ENCODE results near the gene RBCK1. TPM values are rescaled to one million over a fixed set of nuclear protein-coding genes. Genes with fewer than 3 reads are reported as not detected.

Gene RBCK1
- polyA plus RNA-seq, 1 donor from 2014 or later = 38.4 TPM

DNA sequence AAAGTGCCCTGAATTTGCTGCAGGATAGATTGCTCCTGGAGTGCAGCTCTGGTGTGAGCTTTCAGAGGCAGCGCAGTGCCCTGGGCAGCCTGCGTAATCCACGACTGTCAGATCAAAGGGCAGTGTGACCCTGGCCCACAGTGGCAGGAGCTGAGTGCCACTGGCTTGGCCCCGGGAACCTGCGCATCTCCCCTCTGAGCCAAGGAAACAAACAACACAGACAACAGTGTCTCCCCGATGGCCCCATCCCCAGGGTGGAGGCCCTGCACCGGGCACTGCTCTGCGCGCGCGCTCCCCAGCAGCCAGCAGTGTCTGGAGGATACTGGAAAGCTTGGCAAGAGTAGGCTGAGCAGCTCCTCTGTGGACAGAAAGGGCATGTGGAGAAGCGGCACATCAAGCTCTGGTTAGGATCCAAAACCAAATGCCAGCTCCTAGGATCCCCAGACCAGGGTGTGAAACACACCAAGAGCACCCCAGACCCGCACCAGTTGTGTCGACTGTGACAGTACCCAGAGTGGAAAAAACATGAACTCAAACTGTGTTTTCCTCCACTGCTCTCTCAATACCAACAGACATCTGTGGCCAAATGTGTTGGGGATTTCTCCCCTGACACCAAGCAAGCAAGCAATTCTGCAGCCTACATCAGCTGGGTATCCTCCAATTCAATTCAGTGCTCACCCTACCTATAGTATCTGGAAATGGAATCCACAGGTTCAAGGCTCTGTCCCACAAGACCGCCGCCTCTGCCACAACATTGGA, 26.7 kb downstream of the RBCK1 start:
- H3K27me3 ChIP-seq (ENCODE audit: insufficient read depth, low read depth, low read length) = no peaks in the 10 kb centered on the region
- H4K20me1 ChIP-seq (ENCODE audit: insufficient read depth) = no peaks in the 10 kb centered on the region
- H3K9me2 ChIP-seq (ENCODE audit: insufficient read depth, low read length) = no peaks in the 10 kb centered on the region
- H3K79me2 ChIP-seq (replicated peaks; ENCODE audit: insufficient read depth, low read length) = no peaks in the 10 kb centered on the region
- peaks cover 12% of the 10 kb centered on the region for H3K36me3 ChIP-seq (ENCODE audit: insufficient read depth, low read length)
- TF ChIP-seq RAD21 (conservative IDR thresholded peaks at IDR 0.05) = no peak
- TF ChIP-seq EZH2 (IDR thresholded peaks at IDR 0.05; ENCODE audit: borderline replicate concordance, insufficient read depth, low read length, poor library complexity, severe bottlenecking) = no peak
- TF ChIP-seq, protein P1, sequence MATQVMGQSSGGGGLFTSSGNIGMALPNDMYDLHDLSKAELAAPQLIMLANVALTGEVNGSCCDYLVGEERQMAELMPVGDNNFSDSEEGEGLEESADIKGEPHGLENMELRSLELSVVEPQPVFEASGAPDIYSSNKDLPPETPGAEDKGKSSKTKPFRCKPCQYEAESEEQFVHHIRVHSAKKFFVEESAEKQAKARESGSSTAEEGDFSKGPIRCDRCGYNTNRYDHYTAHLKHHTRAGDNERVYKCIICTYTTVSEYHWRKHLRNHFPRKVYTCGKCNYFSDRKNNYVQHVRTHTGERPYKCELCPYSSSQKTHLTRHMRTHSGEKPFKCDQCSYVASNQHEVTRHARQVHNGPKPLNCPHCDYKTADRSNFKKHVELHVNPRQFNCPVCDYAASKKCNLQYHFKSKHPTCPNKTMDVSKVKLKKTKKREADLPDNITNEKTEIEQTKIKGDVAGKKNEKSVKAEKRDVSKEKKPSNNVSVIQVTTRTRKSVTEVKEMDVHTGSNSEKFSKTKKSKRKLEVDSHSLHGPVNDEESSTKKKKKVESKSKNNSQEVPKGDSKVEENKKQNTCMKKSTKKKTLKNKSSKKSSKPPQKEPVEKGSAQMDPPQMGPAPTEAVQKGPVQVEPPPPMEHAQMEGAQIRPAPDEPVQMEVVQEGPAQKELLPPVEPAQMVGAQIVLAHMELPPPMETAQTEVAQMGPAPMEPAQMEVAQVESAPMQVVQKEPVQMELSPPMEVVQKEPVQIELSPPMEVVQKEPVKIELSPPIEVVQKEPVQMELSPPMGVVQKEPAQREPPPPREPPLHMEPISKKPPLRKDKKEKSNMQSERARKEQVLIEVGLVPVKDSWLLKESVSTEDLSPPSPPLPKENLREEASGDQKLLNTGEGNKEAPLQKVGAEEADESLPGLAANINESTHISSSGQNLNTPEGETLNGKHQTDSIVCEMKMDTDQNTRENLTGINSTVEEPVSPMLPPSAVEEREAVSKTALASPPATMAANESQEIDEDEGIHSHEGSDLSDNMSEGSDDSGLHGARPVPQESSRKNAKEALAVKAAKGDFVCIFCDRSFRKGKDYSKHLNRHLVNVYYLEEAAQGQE (IDR thresholded peaks at IDR 0.05; ENCODE audit: borderline replicate concordance) = no peak
- TF ChIP-seq SMC3 (conservative IDR thresholded peaks at IDR 0.05; ENCODE audit: poor library complexity) = no peak
- TF ChIP-seq TAF1 (IDR thresholded peaks at IDR 0.05; ENCODE audit: low read depth) = no peak
- no peak for TF ChIP-seq MXI1 (conservative IDR thresholded peaks at IDR 0.05; ENCODE audit: poor library complexity, severe bottlenecking)
- TF ChIP-seq EP300 (conservative IDR thresholded peaks at IDR 0.05; ENCODE audit: poor library complexity, severe bottlenecking) = no peak
- TF ChIP-seq, protein P2, sequence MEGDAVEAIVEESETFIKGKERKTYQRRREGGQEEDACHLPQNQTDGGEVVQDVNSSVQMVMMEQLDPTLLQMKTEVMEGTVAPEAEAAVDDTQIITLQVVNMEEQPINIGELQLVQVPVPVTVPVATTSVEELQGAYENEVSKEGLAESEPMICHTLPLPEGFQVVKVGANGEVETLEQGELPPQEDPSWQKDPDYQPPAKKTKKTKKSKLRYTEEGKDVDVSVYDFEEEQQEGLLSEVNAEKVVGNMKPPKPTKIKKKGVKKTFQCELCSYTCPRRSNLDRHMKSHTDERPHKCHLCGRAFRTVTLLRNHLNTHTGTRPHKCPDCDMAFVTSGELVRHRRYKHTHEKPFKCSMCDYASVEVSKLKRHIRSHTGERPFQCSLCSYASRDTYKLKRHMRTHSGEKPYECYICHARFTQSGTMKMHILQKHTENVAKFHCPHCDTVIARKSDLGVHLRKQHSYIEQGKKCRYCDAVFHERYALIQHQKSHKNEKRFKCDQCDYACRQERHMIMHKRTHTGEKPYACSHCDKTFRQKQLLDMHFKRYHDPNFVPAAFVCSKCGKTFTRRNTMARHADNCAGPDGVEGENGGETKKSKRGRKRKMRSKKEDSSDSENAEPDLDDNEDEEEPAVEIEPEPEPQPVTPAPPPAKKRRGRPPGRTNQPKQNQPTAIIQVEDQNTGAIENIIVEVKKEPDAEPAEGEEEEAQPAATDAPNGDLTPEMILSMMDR (IDR thresholded peaks at IDR 0.05; ENCODE audit: poor library complexity, severe bottlenecking) = no peak
- TF ChIP-seq POLR2AphosphoS5 (IDR thresholded peaks at IDR 0.05) = no peak
- H2AFZ ChIP-seq (ENCODE audit: low read depth, low read length) = no peak overlapping the region
- no peak overlapping the region for H3K4me2 ChIP-seq (ENCODE audit: low read length)
- H3F3A ChIP-seq (ENCODE audit: insufficient read depth, low read length, poor library complexity, severe bottlenecking) = no peaks in the 10 kb centered on the region
- no peak overlapping the region for H3K9ac ChIP-seq (ENCODE audit: low read length)
- H3K27ac ChIP-seq (ENCODE audit: low read length) = no peak overlapping the region
- H3K4me3 ChIP-seq (ENCODE audit: low read length) = no peak overlapping the region
- H3K9me3 ChIP-seq (ENCODE audit: low read length) = no peaks in the 10 kb centered on the region

DNA sequence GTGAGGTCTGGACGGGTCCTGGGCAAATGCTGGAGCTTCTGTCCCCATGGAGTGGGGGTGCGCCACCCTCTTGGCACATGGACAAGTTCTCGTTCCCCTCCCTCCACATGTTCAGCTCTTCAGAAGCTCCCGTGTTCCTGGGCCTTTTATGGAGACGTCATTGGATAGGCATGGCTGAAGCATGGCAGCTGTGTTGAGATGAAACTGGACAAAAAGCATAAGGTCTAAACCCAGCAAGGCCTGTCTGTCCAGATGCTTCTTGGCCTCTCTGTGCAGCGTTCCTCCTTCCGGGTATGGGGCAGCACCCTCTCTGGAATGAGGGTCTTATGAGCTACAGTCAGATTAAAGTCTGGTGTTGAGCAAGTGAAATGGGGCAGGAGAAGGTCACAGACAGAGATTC, 27.5 kb downstream of the RBCK1 start:
- no peak overlapping the region for H3K4me2 ChIP-seq (ENCODE audit: low read length)
- no peak overlapping the region for H3K4me3 ChIP-seq (ENCODE audit: low read length)
- H3K9me2 ChIP-seq (ENCODE audit: insufficient read depth, low read length) = no peaks in the 10 kb centered on the region
- TF ChIP-seq RAD21 (conservative IDR thresholded peaks at IDR 0.05) (no peak), SMC3 (conservative IDR thresholded peaks at IDR 0.05; ENCODE audit: poor library complexity) (no peak), MXI1 (conservative IDR thresholded peaks at IDR 0.05; ENCODE audit: poor library complexity, severe bottlenecking) (no peak)
- H3K27ac ChIP-seq (ENCODE audit: low read length) = no peak overlapping the region
- H3K9ac ChIP-seq (ENCODE audit: low read length) = no peak overlapping the region
- no peaks in the 10 kb centered on the region for H4K20me1 ChIP-seq (ENCODE audit: insufficient read depth)
- H2AFZ ChIP-seq (ENCODE audit: low read depth, low read length) = no peak overlapping the region
- no peaks in the 10 kb centered on the region for H3K79me2 ChIP-seq (replicated peaks; ENCODE audit: insufficient read depth, low read length)
- H3F3A ChIP-seq (ENCODE audit: insufficient read depth, low read length, poor library complexity, severe bottlenecking) = no peaks in the 10 kb centered on the region
- peaks cover 12% of the 10 kb centered on the region for H3K36me3 ChIP-seq (ENCODE audit: insufficient read depth, low read length)
- no peaks in the 10 kb centered on the region for H3K9me3 ChIP-seq (ENCODE audit: low read length)
- H3K27me3 ChIP-seq (ENCODE audit: insufficient read depth, low read depth, low read length) = no peaks in the 10 kb centered on the region

Data from neural cell (in vitro differentiated cells).